GM19025 (cell line): ENCODE measurements around the gene MC3R.

Source experiments
- ATAC-seq: cut with Tn5 transposase; IDR thresholded peaks from one replicate; pipeline ENCODE4 v1.9.1; 2021; ENCODE audit warnings: mild to moderate bottlenecking, low read depth, moderate library complexity; ENCODE audit not compliant: unreplicated experiment

Gene MC3R

DNA sequence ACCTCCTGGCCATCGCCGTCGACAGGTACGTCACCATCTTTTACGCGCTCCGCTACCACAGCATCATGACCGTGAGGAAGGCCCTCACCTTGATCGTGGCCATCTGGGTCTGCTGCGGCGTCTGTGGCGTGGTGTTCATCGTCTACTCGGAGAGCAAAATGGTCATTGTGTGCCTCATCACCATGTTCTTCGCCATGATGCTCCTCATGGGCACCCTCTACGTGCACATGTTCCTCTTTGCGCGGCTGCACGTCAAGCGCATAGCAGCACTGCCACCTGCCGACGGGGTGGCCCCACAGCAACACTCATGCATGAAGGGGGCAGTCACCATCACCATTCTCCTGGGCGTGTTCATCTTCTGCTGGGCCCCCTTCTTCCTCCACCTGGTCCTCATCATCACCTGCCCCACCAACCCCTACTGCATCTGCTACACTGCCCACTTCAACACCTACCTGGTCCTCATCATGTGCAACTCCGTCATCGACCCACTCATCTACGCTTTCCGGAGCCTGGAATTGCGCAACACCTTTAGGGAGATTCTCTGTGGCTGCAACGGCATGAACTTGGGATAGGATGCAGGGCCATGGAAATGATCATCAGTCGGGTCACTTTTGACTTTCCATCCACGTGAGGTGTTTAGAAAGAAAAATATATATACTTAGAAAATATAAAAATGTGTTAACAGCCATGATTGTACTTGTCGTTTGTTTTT lies 868 bp downstream of the MC3R start:
- no peak for ATAC-seq

DNA sequence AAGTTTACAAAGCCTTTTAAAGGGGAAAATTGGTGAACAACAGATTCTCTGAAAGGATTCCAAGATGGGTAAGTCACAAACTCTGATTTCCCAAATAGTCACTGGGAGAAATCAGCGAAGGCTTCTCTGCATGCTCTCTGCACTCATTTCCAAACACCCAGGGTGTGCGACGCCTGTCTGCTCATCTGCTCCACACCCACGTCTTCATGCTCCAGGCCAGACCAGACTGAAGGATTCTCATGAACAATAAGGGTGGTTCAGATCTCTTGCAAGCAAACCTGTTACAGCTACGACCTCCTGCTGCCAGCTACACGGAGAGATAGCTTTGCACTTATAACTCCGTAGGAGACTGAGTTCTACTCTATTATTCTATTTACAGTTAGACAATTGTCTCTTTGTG lies 1.4 kb downstream of the MC3R start:
- ATAC-seq, result no peak

DNA sequence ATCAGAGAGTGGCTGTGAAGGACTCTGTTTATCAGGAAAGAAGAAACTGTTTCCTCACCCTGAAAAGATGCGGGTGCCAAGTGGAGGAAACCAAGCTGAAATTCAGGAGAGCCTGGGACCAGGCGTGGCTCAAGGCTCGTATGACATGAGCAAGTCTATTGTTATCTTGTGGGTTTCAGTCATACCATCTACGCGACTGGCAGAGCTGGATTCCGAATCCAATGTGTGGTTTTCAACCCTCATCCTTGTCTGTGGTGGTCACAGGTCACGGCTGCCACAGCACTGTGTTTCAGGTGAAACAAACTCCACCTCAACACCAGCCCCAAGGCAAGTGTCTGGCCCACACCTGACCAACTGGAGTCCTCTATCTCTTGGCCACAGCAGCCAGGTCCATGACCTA lies 9.1 kb downstream of the MC3R start:
- ATAC-seq, result no peak

DNA sequence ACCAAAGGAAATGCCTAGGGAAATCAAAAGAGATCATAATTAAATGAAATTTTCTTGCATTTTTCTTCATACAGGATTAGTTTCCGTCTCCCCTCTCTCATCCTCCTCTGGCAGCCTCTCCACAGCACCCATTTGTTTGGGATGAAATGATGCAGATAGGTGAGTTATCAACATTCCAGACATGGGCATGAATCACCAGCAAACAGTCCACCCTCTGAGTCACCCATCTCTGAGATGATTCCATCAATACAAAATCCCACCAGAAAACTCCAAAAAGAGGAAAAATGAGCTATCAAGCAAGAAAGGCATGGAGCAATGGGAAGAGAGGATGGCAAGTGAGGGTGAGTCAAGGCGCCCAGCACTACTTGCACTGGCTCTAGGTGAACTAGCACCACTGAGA lies 11.4 kb downstream of the MC3R start:
- ATAC-seq, result no peak

DNA sequence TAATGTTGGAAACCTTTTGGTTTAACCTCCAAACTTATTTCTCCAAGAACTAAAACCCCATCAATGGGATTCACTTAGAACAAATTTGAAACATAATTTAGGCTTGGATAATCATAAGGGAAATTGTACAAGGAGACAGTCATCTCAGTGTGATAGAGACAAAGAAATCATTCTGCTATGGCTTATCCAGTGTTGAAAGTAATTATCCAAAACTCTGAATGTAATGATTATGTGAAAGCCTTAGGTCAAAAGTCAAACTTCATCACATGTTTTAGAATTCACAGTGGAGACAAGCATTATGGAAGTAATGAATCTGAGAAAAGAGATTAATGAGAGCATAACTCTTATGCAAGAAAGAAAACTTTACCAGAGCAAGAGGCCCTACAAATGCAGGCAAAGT lies 20.0 kb downstream of the MC3R start:
- no peak for ATAC-seq

DNA sequence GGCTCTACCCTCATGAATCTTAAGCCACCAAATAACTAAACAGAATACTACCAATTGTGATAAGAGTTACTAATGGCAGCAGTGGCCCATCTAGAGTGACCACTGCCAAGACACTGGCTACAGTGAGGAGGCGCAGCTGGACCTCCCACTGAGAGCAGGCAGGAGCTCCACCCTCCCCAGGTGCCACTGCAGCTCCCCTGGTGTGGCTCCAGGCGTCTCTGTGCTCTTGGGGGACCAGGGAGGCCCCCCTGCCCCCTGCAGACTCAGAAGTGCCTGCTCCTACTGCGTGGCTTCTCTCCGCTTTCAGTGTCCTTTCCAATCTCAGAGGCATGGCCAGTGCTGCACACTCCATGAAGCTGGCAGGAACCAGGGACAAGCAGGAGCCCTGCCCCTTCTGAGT lies 23.4 kb downstream of the MC3R start:
- ATAC-seq, result no peak

DNA sequence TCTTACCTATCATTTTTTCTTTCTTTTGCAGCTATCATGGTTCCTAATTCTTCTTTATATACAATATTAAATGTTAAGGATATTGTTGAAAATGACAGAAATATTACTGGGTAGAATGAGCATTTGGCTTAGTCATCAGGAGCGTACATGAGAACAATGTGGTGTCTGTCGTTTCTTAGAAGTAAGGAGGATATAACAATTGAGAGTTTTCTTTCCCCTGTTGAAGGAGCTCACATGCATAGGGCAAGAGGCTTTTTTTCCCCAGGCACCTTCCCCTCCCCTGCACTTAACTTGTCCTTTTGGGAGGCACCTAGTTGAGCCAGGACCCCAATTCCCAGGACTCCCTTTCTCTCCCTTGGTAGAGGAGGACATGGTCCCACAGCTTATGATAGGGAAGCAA lies 25.0 kb downstream of the MC3R start:
- ATAC-seq, result no peak

DNA sequence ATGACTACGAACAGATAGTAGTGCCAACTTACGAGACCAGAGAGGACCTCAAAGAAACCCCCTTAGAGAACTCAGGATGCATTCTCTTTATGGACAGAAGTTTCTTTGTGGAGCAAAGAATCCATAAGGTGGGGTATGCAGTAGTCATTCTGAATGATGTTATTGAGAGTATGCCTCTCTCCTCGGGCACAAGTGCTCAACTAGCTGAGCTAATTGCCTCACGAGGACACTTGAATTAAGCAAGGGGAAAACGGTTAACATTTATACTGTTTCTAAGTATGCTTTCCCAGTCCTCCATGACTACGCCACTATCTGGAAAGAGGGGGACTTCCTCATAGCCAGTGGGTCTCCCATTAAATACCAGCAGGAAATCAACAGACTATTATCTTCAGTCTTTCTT lies 25.6 kb downstream of the MC3R start:
- no peak for ATAC-seq

DNA sequence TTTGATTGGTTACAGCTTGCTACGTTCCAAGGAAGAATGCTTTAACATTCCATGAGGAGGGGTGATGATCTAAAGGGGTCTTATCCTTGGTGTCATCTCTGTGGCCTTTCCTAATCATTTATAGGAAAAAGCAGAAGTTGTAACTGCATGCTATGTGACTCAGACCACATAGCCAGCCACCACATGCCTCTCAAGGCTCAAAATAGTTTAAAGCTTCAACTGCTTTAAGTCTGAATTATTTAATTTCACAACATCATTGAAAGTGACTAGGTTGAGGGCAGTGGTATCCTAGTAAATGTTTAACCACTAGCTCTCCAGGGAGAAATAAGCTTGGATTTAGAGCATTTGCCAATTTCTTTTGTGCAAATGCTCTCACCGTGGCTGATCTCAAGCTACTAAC lies 29.7 kb downstream of the MC3R start:
- no peak for ATAC-seq

DNA sequence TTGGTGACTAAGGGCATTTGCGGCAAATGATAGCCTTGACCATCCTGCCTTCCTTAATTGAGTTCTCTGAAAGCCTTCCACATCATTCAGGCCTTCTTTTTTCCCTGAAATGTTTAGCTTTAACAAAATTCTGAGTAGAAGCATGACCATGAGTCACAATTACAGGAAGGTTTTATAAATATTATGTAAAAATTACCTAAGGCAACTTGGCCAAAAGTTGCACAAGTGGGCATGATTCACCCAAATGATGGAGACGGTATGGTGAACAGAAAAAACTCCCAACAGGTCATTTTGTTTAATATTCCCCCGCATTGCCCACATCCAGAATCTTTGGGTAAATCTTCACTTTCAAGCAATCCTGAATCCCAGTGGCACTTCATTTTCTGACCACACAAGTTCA lies 37.0 kb downstream of the MC3R start:
- ATAC-seq, result no peak

DNA sequence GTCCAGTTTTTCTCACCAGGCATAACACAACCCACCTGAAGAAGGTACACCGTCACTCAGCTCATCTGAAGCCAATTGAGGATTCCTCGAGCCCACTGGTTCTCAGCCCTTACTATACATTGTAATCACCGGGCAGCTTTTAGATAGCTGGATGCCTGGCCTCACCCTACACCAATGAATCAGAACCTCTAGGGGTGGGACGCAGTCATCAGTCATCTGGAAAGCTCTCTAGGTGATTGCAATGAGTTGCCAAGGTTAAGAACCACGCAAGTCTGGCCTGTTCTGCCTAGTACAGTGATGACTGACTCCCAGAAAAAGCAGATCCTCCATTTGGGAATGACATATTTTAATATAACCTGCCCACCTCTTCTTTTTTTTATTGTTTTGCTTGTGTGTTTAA lies 41.1 kb downstream of the MC3R start:
- ATAC-seq, result no peak

DNA sequence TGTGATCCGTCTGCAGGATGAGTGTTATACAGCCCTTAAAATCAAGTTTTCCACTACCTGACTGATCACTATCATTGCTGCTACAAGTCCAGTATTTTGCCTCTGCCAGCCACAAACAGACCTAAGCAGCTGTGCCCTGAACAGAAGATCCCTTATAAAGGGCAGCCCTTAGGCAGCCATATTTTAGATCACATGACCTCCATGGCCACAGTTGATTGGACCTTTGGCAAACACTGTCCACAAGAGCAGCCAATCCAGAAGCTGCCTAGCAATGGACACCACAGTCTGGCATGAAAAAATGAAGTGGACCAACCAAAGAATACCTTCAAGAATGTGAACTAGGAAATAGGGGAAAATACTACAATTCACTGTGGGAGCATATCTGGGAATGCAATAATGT lies 50.8 kb downstream of the MC3R start:
- no peak for ATAC-seq
